Colon (tissue), 2 donors: Measurements from ENCODE around the gene KCNJ2.

ENCODE experiments used
- FAIRE-seq: peaks from 2 replicates; lab custom pipeline; 2012; peaks lifted over from hg19 to GRCh38; lab: Jason Lieb, UNC
- donor health status: control.
- donor health status: control.

Gene KCNJ2

DNA sequence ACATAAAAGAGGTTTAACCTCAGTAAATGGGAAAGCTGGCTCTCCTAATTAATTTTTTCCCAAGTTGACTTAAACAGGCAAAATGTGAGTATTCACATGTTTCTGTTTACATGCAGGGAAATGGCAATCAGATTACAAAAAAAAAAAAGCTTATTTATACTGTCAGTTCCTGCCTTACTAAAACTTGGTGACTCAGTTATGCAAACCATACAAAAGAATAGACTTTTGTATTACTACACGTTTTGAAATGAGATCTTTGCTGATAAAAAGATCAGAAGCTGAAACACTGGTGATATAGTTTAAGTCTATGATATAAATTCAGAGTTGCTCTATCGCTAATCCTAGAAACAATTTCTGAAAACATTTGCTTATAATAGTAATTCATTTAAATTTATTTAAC lies 9.4 kb upstream of the KCNJ2 start:
- no peak for FAIRE-seq

DNA sequence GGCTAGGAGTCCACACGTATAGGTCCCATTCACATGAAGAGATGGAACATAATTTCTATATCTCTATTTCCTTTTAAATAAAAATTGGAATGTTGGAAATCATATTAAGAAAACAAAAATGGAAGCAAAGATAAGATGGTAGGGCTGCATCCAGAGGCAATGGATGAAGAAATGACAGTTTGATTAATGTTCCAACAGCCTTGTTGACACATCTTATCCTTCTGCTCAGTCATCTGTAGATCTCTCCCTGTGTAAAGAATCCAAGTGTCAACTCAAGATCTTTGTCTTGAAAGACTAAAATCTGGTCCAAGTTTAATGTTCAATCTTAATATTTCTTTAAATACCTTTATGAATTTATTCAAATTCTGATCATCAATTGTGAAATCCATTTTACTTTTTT lies 7.8 kb upstream of the KCNJ2 start:
- FAIRE-seq: no peak

DNA sequence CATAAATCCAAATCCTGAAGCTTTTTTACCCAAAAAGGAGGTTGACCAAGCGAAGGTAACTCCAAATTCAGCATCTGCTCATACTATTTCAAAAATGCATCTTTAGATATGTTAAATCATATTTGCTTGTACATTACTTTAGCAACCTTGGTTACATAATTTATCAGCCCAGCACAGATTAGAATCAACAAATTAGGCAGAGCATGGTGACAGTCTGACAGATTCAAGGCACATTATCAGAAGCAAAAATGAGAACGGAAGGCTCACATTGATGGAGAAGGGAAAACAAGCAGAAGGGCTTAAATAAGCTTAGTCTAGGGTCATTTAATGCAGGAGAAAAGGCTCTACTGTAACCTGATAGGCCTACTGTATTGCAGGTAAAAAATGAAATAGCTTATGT lies 3.9 kb upstream of the KCNJ2 start:
- FAIRE-seq: no peak

DNA sequence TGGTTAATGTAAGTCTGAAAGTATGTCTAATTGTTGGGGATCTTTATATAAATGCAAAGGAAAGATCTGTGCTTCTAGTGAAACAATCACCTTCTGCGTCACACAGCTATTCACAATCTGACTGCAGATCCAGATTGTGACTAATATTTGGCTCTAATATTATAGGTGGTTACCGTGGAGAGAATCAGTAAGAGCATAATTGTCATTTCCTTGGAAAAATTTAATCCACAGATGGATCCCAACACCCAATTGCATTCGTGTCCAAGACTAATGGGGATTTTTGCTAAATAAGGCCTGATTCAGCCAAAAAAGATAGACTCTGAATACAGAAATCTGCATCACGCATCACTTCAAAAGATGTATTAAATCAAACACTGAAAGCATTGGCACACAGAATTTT lies 2.7 kb upstream of the KCNJ2 start:
- FAIRE-seq: no peak

DNA sequence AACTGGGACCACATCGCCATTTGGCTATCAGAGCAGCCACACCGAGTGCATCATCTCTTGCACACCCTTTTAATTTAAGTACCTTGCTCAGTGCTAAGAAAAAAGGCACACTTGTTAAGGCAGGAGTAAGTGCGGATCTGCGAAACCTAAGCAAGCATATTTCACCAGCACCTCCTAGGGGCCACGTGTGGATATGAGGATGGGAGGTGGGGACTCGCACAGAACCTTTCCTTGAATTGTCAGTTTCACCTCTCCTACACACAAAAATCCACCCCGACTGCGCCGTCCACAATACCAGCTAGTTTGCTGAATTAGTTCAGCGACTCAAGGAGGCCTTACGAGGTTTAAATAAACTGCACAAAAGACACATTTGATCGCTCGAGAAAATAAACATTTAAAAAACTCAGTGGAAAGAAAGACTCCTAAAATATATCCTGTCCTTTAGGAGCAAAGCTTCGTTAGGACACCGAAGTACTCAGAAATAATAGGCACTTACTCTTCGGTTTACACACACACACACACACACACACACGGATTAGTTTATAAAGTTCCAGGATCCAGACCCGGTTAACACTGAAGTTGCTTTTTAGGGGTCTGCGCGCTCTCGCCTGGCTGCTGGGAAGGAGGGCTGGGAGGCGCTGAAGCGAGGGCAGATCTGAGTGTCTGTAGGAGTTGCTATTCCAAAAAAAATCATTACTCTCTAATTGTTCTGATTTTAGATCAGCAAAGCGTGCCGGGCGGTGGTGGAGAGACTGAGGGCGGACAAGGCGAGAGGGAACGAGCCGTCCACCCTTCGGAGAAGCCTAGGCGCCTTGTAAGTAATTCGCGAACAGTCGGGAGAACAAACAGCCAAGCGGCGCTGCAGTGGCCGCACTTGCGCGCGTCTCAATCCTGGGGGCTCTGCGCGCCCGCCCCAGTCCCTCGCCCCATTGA lies 1.0 kb upstream of the KCNJ2 start:
- no peak for FAIRE-seq

DNA sequence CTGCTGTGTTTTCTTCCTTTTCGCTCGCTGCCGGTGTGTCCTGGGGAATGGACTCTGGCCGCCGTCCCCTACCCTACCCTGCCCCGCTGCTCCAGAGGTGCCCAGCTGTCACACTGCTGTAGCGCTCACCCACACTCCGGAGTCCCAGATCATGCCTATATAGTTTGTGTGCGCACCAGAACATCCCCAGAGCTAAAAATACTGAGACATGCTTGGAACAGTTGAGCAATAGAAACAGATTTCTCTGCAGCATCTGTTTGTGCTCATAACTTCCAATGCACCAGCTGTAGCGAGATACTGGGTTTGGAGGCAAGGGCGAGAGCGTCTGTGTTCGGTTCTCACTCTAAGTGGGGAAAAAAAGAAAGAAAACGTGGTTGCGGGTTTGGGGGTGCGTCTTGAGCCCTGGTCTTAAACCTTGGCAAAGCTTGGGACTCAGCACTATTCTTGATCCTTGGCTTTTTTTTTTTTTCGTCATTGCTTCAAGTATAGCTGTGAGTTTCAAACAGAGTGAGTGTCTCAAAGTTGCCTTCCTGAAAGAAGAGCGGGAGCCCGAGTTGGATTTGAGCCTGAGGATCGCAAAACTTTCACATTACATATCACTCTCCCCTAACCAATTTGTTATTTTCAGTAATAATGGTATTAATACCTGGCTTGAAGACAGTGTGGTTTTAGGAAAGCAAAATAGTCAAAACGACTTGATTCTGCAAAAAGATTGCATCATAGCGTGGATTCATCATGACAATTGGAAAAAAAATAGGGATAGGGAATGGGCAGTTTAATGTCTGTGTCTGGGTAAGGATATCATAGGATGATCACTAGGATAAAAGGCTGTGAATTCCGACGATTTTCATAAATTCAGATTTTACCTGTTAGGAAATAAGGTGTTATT lies 621 bp downstream of the KCNJ2 start:
- no peak for FAIRE-seq

DNA sequence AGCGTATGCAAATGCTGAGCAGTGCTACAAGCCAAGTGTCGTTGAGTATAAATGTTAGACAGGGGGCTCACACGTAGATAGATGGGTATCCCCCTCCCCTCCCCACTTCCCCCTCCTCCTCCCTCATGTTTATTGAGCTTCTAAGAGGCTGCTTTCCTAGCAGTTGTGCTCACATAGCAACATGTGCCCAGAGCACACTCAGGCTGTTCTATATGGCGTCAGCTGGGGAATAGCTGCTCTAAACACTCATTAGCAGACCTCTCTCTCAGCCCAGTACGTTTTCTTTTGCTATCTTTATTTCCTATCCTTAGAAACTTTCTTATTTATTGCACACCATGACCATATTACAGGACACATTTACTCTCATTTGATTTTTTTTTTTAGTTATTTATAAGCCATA lies 1.8 kb downstream of the KCNJ2 start:
- no peak for FAIRE-seq

DNA sequence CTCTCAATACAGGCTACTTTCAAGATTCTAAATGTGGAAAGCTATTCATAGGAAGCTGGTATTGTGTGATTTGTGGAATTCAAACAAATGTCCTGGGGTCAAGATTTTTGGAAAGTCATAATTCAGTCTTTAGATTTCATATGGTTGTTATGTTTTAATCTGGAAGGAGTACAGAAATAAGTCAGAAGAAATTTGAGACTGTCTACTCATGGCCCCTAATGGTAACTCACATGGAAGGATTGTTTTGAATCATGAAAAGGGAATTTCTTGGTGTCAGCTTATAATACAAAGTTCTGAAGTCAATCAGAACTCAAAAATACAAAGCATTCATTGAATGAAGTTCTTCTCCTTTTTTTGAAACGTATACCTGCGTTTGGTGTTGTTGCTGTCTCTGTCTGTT lies 3.1 kb downstream of the KCNJ2 start:
- no peak for FAIRE-seq

DNA sequence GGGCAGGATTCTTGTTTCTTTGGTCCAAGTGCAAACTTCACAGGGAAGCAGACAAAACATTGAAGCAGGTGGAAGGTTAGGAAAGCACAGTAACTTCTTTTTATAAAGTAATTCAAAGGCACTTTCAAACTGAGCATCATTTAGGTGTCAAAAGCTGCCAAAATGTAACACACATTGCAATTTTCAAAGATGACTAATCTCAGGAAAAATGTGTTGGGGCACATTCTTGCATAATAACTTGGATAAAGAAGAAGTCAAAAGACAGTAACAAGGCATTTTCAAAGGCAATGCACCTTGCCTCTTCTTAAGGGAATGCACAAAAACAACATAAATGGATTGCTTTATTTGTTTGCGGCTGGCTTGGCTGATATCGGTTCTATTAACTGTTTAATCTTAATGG lies 3.6 kb downstream of the KCNJ2 start:
- no peak for FAIRE-seq

DNA sequence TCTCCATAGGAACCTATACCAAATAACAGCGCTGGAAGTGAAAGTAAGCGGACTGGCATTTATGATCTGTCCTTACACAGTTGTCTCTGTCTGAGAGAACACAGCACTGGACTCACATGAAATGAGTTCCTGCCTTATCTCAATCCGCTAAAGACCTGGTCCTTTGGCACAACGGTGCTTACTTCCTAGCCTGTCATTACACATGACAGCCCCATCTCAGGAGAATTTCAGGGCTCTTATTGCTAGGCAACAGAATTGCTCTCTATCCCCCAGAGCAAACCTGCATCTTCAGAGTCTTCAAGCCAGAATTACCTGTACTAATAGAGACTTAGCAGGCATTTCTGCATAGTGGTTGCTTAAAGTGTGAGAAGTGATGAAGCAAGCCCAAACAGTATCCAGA lies 4.3 kb downstream of the KCNJ2 start:
- FAIRE-seq: no peak

DNA sequence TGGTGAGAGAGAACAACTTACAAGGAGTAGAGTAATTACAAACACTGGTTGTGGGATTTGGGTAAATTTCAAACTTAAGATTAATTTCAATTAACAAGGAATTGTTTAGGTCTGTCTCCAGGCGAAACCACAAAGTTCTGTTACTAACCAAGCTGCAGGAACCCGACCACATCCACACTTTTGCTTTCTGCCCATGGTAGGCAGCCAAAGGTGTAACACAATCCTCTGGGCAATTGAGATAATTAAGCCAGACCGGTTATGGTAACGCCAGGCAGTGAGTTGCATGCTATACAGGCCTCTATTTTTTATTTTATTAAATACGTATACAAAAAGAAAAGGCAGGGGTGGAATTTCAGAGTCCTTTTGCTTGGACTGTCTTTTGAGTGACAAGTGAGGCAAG lies 12.0 kb downstream of the KCNJ2 start:
- no peak for FAIRE-seq

DNA sequence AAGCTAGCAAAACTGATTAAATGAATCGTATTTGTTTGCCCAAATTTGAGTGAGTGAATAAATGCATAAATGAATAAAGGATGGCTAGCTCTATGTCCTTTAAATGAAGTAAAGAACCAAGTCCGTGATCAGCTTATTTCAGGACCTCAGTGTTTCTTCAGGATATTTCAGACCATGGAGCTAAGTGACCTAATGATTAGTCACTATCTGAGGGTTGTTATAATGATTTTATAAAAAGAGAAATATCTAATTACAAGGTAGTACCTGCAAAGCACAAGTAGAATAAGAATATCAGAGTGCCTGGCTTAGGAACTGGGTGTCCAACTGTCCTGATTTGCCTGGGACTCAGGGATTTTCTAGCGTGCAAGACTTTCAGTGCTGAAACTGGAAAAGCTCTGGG lies 12.5 kb downstream of the KCNJ2 start:
- FAIRE-seq: no peak

DNA sequence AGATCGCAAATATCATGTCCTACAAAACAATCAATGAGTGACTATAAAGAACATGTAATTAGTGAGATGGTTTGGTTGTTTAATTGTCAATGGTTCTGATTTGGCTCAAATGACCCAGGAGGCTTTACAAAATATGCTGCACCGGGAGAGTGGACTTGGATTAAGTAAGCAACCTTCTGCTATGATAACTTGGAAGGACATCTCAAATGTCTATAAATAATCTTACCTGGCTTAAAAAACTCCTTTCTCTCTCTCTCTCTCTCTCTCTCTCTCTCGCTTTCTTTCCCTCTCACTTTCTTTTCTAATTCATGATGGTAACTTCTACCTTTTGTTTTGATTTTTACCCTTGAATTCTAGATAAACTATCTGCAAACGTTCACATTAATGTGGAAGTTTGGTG lies 14.2 kb downstream of the KCNJ2 start:
- no peak for FAIRE-seq

DNA sequence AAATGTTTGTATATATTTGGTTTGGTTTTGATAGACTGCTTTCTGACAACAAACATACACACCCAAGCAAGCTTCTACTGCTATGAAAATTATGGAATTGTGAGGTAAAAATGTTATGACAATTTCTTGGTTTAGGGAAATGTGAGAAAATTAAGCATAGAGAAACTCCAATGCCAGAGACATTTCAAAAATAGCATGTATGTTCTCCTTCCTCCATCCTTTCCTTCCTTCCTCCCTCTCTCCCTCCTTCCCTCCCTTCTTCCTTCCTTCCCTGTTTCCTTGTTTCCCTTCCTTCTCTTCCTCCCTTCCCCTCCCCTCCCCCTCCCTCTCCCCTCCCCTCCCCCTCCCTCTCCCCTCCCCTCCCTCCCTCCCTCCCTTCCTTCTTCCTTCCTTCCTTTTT lies 14.9 kb downstream of the KCNJ2 start:
- no peak for FAIRE-seq

DNA sequence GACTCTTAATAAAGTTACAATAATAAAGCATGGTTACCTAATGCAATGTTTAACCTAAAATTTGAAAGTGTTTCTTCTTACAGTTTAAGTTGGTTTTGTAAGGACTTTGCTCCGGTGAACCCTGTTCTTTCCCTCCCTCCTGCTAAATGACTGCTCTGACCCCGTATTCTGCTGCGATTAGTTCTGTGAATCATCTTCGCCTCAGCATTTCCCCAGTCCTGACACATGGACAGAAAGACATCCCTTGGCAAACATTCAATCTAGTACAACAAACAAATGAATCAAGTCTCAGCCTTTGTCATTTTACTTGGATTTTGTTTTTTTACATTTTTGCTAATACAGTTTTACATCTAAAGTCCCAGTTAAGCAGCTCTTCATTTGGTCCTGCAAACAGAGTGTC lies 15.4 kb downstream of the KCNJ2 start:
- no peak for FAIRE-seq

DNA sequence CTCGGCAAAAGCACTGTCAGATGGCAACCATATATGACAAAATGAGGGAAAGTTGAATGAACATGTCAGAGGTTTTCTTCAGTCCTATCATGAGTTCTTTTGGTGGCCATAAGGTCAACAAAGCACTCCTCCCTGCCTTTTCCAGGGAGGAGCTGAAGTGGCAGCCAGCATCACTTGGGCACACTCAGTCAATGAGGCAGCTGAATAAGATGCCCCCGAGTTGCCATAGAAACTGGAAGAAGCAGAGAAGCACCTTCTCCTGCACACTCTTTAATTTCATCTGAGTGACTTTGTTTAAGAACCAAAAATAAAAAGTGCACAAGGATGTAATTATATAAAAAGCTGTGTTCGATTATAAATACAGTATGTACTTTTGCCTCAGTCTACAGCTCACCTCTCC lies 16.0 kb downstream of the KCNJ2 start:
- no peak for FAIRE-seq

DNA sequence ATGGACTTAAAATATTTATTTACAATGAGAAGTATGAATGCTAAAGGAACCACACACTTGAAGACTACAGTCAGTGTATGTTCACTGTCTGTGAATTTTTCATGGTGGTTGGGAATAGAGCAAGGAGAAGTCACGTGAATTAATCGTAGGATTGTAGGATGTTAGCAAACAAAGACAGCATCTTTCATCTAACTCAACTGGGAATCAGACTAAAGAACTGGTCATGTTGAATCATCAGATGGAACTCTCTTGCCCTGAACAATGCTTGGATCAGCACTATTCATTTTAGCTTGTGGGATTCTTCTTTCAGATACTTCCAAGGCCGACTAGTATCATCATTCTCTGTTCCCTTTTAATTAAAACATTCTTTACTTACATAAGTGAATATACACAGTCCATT lies 18.1 kb downstream of the KCNJ2 start:
- FAIRE-seq: no peak

DNA sequence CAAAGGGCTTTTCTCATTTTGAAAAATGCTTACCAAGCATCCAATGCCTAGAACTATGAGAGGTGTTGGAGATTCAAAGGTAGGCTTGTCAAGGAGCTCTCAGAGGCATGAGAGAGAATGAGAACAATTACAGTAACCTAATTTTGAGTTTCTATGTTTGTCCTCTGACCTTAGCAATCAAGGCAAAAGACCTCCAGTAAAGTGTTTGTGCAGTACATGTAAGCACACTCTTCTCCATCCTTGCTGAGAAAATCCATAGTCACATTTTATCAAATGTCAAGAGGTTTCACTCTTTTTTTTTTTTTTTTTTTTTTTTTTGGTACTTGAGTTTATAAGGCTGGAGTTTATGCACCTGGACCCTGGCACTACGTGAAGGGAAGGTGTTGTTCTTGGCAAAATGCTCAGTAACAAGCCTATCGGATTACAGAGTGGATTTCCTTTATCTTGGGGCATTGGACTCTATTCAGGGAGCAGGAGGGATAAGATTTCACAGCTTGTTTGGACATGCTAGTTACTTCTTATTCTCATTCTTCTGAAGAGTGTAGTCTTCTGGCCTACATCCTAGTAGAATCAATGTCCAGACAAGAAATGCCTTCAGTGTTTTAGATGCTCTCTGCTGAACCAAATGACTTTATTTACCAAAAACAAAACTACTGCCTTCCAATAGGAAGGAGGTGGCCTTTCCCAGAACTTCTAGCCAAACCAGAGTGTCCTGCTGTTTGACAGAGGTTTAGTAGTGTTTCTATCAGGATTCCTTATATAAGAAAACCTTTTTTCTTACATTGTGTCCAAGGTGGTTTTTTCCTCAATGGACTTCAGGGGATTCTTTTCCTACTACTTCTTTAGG lies 21.9 kb downstream of the KCNJ2 start:
- no peak for FAIRE-seq

DNA sequence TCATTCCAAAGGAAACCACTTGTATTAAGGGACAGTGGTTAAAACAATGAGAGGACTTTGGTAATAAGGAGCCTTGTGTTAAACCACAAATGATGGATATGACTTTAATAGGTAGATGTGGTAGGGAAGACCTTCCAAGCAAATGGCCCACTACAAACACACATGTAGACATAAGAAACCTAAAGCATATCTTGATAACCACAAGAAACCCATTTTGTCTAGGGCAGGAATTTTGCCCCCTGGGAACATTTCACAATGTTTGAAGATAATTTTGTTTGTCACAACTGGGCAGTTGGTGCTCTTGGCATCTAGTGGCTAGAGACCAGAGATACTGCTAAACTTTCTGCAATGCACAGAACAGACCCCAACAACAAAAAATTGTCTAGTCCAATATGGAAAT lies 25.8 kb downstream of the KCNJ2 start:
- no peak for FAIRE-seq

DNA sequence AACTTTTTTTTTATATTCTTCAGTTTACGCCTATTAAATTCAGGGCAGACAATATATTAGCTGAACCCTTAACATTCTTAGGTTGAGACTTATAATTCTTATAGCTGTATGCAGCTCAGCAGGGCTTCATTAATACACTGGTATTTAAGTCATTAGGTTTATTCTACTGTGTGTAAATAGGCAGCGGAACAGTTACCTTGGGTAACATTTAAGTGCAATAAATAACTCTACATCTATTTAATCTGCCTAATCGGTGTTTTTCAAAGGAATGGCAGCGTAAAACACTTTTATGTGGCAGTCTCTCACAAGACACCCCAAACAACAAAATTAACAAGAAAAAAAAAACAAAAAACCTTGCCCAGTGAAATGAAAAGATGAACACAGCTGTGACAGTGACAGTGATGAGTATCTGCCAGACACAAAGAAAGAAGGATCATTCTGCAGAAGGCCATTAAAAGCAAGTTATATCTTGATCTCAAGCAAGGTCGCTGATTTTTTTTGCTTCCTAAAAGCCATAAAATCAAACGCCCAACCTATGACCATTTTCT lies 32.6 kb downstream of the KCNJ2 start:
- no peak for FAIRE-seq

DNA sequence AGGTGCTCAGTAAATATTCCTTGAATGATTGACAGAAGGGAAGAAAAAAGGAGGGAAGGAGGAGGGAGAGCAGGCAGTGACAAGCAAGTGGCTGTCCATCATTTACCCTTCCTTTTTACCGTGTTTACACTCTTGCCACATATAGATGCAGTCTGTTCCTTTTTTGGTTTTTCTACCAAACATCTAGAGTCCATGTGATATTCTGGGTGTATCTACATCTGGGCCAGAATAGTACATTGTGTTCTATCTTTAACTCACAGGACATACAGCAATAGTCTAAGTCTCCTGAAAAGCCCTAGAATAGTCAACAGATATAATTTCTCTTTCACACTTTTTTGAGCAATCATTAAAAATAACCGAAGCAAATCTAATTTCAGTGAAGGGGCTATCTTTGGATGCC lies 33.5 kb downstream of the KCNJ2 start:
- no peak for FAIRE-seq

DNA sequence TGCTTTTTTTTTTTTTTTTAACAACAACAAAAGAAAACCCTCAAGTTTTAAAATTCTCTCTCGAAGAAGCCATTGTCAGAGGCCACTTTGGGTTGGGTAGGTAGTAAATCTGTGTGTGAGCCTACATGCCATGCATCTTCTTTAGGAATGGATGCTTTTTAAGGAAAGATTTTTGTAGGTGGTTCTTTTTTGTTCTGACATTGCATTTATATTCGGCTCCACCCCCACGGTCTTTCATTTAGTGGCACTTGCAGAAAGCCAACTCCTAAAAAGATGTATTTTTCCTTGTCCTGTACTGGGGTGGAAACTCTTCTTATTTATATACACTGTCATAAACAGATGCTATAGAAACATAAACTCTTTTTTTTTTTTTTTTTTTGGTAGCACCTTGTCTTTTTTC lies 35.1 kb downstream of the KCNJ2 start:
- no peak for FAIRE-seq
